GM21786 (cell line): ENCODE data around the gene NYAP1.
"Not testable (repeated sequence)": the region's sequence is repeated elsewhere in the genome, so short reads cannot be mapped to it uniquely, and the experiment has no call there.

ENCODE experiments used
- ATAC-seq: cut with Tn5 transposase; IDR thresholded peaks from one replicate; pipeline ENCODE4 v1.9.1; 2021; ENCODE audit not compliant: unreplicated experiment

NYAP1 gene

GRCh38 chr7:100483722-100484672 is at the start of gene NYAP1:
NYAP1 (plus strand) TSS chr7:100483927; CDS start chr7:100485312, 1,385 bp downstream.
- peak; percentile 17 for ATAC-seq

DNA sequence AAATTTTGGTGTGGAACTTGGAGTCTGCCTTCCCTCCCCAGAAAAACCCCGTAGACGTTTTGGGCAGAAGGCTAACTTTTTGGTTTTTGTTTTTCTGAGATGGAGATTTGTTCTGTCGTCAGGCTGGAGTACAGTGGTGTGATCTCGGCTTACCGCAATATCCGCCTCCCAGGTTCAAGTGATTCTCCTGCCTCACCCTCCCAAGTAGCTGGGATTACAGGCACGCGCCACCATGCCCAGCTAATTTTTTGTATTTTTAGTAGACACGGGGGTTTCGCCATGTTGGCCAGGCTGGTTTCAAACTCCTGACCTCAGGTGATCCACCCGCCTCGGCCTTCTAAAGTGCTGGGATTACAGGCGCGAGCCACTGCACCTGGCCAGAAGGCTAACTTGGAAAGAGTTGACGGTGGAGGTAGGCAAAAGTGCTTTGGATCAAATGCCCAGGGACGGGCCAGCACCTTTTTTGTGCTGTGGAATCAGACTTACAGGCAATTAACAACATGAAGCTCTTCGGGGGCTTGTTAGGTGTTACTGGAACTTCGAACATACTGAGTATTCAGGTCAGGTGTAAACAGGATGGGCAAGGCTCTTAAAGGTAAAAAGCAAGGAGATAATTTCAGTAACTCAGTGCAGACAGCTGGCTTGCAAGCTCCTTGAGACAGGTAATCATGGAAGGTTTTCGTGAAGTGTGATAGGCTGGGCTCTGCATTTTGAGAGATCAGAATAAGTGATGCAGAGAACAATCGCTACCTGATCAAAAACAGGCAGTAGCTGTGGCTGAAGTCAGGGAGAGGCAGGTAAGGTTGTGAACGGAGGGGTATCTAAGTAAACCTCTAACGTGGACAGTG is 49.2 kb upstream of the NYAP1 start:
- no peak for ATAC-seq

DNA sequence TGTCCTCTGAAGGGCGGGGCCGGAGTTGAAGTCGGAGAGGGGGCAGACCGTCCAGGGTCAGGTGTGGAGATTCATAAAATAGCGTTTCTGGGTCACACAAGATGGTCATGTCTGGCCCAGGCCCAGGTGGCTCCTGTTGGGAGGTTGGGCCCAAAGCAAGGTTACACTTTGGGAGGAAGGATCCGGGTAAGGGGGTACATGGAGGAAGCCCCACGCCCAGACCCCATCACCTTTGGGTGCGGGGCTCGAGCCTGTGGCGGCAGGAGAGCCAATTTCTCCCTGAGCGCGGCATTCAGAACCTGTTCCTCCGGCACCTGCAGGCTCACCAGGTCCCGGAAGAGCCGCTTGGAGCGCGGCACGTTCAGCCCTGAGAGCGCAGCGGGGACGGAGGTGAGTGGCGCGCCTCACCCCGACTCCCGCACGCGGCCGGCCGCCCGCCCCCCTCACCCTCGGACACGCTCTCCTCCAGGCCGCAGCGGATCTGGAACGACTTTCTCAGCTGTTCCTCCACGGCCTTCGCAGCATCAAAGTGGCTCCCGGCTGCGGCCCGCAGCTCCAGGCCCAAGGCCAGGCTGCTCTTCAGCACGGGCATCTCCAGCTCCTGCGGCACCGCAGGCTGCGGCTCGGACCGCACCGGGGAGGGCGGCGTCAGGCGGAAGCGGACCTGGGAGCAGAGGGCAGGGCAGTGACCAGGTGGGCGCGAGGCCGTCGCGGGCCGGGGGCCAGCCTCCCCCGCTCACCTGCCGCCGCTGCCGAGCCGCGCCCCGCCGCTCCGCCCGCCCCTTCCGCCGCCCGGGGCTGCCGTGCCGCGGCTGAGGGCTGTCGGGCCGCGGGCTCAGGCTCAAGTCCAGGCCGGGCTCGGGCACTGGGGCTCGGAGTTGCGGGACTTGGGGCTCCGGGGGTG is 48.1 kb upstream of the NYAP1 start:
- ATAC-seq, result peak; percentile 25

- ATAC-seq, result no peak
Observed at GRCh38 chr7:100437150-100438100, 46.3 kb upstream of the NYAP1 start.

- ATAC-seq, result no peak
Observed at GRCh38 chr7:100438172-100438571, 45.6 kb upstream of the NYAP1 start.

DNA sequence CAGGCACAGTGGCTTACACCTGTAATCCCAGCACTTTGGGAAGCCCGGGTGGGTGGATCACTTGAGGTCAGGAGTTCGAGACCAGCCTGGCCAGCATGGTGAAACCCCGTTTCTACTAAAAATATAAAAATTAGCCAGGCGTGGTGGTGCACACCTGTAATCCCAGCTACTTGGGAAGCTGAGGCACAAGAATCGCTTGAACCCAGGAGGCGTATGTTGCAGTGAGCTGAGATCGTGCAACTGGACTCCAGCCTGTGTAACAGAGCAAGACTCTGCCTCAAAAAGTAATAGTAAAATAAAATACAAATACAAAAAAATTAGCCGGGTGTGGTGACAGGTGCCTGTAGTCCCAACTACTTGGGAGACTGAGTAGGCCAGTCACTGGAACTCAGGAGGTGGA is 45.0 kb upstream of the NYAP1 start:
- not testable (repeated sequence) for ATAC-seq

DNA sequence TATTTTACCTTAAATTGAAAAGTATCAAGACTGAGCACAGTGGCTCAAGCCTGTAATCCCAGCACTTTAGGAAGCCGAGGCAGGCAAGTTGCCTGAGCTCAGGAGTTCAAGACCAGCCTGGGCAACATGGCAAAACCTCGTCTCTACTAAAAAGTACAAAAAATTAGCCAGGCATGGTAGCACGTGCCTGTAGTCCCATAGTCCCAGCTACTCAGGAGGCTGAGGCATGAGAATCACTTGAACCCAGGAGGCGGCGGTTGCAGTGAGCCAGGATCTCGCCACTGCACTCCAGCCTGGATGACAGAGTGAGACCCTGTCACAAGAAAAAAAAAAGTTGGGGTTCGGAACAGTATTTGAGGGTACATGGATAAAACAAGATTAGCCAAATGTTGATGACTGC is 44.5 kb upstream of the NYAP1 start:
- not testable (repeated sequence) for ATAC-seq

DNA sequence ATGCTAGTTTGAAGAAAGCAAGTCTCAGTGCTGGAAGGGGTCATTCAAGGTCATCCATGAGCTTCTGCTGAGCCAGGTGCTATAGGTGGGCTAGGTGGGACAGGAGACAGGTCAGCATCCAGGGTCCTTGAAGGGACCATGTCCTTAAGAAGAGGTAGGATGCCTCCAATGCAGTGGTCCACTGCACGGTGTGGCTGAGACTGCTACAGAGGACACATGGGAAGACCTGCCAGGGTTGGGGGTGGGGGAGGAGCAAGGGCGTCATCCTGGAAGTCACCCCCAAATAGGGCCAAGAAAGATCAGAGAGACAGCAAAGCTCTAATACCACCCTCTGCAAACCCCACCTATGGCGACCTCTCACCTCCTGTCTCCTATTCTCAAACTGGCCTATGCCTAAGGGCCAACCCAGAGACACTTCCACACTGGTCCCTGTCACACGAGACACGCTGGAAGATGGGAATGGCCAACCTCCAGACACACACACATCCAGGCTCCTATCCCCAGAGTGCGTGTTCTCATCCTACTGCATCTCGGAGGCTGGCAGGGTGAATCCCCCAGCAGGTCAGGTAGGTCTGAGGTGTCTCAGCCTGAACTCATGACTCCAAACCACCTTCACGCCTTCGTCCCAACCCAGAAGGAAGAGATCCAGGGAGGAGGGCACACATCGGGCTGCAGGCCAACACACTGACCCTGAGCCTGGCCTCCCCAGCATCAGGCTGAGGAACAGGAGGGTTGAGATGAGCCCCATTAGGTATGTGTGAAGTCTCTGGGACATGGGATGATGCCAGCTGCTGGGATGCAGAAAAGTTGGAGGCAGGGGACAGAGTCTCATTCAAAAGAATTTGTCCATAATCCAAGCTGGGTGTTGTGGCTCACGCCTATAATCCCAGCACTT is 41.8 kb upstream of the NYAP1 start:
- ATAC-seq, result no peak

GRCh38 chr7:100443096-100443840 is 40.5 kb upstream of the NYAP1 start:
- ATAC-seq, result no peak

DNA sequence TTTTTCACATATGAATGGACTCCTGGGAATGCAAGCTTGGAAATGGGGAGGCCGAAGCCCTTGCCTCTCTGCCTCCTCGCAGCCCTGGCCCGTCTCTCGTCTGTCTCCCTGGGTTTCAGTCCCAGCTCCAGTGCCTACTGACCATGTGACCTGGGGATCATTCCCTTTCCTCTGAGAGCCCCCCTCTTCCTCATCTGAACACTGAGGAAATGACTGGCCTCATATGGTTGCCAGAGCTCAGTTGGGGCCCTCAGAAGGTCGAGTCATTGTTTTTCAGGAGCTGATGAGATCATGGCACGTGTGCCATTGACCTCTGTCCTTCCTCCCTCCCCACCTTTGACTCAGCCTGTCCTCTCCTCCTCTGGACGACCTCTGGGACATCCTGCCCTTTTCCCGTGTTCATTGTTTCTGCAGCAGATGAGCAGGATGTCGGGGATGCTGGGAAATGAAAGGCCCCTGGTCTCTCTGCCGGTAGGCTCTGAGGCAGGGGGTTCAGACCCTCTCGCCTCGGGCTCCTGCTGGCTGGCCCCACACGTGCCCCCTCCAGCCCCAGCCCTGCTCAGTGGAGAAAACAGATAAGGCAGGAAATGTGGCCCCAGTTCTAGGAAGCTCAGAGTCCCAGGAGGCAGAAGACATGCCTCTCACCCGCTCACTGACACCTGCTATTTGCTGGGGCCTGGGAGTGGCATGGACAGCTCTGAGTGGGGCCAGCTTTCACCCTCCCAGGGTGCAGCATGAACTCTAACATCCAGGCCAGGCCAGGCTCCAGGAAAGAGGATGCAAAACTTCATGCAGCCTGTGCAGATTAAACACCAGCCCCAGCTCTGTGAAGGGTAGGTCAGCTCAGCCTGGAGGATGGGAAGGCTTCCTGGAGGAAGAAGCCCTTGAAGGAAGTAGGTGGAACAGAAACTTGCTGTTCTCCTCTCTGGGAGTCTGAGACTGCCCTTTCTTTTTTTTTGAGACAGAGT is 39.1 kb upstream of the NYAP1 start:
- no peak for ATAC-seq

DNA sequence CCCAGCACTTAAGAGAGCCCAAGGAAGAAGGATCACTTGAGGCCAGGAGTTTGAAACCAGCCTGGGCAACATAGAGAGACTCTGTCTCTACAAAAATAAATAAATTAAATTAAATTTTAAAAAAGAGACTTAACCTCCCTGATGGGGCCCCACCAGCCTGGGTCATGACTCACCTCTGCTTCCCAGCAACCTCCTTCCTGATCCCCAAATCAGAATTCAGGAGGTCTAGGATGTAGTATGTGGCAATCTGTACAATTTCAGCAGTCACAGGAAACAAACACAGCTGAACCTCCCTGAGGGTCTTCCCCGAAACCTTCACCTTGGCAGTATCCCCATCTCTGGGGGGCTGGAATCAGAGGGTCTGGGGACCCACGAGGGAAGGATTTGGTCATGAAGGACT is 37.7 kb upstream of the NYAP1 start:
- no peak for ATAC-seq

DNA sequence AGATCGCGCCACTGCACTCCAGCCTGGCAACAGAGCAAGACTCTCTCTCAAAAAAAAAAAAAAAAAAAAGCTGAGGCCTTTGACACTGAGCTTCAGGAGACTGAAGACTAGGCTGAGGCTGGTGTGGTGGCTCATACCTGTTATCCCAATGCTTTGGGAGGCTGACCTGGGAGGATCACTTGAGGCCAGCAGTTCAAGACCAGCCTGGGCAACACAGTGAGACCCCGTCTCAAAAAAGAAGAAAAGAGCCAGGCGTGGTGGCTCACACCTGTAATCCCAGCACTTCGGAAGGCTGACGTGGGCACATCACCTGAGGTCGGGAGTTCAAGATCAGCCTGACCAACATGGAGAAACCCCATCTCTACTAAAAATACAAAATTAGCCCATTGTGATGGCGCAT is 36.4 kb upstream of the NYAP1 start:
- not testable (repeated sequence) for ATAC-seq

DNA sequence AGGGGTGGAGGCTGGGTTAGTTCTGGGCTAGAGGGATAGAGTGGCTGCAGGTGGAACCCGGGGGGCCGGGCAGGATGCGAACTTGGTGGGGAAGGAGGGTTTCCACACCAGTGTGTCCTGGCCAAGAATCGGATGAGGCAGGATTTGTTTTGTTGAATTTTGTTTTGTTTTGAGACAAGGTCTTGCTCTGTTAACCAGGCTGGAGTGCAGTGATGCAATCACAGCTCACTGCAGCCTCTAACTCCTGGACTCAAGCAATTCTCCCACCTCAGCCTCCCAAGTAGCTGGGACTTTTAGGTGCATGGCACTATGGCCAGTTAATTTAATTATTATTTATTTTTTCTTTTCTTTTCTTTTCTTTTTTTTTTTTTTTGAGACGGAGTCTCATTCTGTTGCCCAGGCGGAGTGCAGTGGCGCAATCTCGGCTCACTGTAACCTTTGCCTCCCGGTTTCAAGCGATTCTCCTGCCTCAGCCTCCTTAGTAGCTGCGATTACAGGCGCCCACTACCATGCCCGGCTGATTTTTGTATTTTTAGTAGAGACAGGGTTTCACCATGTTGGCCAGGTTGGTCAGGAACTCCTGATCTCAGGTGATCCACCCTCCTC is 34.4 kb upstream of the NYAP1 start:
- no peak for ATAC-seq

- ATAC-seq, result no peak
Observed at GRCh38 chr7:100452513-100452912, 31.2 kb upstream of the NYAP1 start.

DNA sequence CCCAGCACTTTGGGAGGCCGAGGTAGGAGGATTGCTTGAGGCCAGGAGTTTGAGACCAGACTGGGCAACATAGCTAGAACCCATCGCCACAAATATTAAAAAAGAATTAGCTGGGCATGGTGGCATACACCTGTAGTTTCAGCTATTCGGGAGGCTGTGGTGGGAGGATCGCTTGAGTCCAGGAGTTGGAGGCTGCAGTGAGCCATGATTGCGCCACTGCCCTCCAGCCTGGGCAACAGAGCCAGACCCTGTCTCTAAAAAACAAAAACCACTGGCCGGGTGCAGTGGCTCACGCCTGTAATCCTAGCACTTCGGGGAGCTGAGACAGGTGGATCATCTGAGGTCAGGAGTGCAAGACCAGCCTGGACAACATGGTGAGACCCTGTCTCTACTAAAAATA is 29.9 kb upstream of the NYAP1 start:
- not testable (repeated sequence) for ATAC-seq

DNA sequence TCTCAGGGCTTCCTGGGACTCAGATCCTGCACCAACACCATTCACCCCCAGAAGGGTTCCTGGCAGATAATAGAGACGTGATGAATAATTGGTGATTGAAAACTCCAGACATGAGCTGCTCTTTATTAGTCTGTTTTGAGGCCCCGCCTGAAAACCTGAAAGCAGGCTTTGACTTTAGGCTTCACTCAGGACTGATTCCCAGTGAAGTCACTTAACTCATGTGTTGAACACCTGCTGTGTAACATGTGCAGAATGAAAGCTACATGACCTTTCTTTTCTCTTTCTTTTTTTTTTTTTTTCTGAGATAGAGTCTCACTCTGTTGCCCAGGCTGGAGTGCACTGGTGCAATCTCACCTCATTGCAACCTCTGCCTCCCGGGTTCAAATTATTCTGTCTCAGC is 28.5 kb upstream of the NYAP1 start:
- ATAC-seq, result no peak
